HG02759 (cell line): ENCODE results near the gene SHF.

Experiments used
- ATAC-seq: cut with Tn5 transposase; IDR thresholded peaks from one replicate; pipeline ENCODE4 v1.9.1; 2021; ENCODE audit warnings: mild to moderate bottlenecking, moderate library complexity; ENCODE audit not compliant: unreplicated experiment

The SHF gene

DNA sequence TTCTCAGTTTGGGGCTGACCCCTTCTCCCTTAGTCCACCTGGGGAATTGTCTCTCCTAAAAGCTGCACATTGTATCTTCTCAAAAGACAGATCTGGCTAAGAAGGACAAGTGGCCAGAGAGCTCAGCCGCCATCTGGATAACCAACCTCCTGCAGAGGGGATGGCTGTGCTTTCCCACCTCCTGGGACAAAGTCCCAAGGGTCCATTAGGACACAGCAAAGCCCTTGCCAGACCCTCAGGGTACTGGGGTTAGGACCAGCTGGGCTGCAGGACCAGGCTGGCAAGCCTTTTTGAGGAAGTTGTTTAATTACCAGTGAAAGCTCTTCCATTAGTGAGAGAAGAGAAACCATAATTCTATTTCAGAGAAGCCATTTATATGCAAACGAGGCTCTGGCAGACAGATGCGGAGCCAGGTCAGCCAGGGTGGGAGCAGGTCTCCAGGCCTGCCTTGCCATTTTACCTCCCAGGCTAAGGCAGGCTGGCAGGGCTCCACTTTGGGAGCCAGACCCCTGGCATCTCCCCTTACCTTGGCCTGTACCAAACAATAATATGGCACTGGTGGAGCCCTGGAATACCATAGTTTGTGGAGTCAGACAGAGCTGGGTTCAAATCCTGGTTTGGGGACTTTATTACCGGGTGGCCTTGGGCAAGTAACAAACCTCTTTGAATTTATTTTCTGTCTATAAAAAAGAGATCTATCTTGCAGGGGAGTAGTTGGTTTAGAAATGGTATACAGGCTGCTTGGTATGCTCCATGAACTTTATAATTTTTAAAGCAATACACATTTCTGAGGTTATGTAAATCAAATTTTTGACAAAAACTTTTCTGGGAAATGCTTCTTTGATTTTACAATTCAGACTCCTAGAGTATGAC lies 17.9 kb downstream of the SHF start:
- no peak for ATAC-seq

DNA sequence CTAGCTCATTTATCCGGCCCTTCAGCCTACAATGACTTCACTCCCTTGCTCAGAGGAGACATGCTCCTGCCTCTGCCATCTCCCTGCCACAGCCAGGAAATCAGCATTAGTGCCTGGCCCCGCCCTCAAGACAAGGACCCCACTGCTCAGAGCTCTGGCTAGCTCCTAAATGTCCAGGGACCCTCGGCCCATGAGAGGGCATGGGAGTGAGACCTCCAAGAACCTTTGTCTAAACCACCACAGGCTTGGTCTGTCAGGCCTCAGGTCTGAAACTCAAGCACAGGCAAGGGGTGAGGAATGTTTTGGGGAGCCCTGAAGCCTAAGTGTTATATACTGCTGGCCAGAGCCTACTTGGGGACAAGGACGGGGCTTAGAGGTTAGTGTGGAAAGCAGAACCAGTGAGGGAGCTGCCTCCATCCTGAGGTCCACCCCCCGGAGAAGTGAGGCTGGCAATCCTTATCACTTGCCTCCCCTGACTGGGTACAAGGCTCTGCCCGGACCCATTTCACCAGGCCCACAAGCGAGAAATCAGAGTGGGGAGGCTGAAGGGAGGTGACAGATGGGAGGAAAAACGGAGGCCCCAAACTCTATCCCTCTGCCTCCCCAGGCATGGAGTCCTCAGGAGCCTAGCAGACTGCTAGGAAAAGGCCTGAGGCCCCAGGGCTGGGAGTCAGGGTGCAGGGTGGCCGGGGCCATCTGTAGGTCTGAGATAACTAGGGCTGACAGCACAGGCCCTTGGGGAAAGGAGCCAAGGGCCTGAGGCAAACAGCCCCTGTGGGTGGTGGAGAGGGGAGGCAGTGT lies 18.8 kb downstream of the SHF start:
- no peak for ATAC-seq

DNA sequence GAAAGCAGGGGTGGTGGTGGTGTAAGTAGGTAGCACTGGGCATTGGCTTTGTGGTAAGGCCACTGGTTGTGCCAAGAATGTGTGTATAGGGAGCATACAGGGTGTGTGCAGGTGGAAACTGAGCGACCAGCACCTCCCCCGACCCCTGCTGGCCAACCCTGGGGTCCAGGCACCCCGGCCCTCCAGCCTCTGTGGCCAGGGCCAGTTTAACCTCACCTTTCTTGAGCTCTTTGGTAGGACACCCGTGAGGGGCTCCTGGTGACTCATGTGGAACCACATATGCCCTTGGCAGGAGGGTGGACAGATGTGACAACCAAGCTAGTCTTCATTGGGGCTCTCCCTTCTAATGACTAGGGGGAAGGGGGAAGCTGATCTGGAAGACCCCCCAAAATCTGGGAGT lies 19.5 kb downstream of the SHF start:
- no peak for ATAC-seq

DNA sequence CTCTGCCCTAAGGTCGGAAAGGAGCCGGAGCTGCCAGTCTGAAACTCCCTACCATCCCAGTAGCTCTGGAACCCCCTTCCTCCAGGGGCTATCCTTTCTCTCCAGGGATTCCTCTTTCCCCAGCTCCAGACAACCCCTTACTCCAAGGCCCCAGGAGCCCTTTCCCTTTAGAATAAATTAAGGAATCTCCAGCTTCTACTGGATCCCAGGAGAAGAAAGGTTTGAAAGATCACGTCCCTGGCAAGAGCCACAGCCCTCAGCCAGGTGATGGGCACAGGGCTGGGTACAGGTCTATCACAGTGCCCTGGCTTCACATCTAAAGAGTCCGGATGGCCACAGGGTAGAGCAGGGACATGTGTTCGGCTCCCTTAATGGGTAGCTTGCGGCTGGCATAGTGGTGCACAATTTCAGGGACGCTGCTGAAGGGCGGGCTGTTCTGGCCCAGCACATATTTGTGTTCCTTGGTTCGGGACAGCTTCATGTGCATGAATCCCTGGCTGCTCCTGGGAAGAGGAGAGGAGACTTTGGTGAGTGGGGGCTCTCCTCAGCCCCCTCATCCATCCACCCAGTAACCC lies 20.0 kb downstream of the SHF start:
- ATAC-seq = no peak

DNA sequence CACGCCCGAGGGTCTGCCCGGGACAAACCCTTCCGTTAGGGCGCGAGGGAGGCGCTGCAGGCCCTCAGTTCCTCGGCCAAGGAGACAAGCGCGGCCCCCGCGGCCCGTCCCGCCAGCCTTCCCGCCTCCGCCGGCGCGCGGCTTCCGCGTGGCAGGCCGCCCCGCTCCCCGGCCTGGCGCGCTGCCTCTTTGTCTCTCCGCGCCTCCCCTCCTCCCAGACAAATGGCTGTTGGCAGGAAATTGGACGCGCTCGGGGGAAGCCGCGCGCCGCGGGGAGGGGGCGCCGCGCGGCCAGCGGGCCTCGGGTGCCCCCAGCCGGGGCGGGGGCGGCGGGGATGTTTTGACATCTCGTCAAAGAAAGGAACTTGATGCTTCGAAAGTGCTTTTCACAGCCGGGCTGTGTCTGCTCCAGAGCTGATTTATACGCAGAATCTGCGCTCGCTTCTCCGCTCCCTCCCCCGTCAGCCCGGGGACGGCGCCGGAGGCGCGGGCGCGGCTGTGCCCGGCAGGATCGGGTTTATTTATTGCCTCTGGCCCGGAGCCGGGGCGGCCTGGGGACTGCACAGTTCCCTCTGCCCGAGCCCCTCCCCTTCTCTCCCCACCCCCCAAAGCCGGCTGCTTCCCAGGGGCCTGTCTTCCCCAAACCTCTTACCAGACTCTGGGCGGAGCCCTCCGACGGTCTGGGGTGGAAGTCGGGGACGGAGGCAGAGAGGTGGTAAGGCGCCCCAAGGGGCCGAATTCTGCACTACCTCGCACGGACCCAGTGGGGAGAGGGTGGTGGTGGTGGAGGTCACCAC lies 20.7 kb downstream of the SHF start:
- peak; percentile 92 for ATAC-seq

DNA sequence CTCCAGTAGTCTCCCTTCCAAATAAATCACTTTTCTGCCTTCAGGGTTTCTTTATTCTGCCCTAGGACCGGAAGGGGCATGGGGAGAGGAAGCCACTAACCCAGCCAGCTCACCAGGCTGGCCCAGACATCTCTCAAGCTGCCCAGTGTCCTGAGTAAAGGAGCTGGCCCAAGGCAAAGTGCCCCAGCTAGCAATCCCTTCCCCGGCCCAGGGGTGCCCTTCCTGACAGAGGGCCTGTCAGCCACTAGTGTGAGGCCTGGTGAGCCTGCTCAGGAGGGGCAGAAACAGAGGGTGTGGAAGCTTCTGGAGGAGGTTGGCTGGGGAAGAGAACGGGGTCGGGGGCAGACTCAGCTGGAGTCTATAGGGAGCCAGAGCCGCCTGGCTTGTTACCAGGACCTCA lies 22.2 kb downstream of the SHF start:
- ATAC-seq = no peak

DNA sequence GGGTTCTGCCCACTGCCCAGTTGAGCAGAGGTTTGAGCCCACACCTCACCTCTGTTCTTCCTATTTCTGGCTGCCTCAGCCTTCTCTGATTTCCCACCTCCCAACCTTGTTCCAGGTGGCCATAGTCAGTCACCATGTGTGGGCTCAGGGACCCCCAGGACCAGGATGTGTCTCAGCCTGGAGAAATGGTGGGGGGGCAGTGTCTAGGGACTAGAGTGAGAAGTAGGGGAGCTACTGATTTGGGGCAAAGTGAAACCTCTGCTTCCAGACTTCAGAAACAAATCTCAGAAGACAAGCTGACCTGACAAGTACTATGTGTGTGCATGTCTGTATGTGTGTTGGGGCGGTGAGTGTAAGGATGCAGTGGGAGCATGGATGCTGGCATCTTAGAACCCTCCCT lies 22.9 kb downstream of the SHF start:
- ATAC-seq = no peak

DNA sequence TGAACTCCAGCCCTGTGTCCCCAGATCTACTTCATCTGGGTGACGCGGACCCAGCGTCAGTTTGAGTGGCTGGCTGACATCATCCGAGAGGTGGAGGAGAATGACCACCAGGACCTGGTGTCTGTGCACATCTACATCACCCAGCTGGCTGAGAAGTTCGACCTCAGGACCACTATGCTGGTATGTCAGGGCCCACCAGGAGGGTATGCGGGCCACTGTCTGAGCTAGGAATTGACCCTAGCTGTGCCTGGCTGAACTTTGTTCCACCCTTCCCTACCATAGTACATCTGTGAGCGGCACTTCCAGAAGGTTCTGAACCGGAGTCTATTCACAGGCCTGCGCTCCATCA lies 24.3 kb downstream of the SHF start:
- ATAC-seq = no peak

DNA sequence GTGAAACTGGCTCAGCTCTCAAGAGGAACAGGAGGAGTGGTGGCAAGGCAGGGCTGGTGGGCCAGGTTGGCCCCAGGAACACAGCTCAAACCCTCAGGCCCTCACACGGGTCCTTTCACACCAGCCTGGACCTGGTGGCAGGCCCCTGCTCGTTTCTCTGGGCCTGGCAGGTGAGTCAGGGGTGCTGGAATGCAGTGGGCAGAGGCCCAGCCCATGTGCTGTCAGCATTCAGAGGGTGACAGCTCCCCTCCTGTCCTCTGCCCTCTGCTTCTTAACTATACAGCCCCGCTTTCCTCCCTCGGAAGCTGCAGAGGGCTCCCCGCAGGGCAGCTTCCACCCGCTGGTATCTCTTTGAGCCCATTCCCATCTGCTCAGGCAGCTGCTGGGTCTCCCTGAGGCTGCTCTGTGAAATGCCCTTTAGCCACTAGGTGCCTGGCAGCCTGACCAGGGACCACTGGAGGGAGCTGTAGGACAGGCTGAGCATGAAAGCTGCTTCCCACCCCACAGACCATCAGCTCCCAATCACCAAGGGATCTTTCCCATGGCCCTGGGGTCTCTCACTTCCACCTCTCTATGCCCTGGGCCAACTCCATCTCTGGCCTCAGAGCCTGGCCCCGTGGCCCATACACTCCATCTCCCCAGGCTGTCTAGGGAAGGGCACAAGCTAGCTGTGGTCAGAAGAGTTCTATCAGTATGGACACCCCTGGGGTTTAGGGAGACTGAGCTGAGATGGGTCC lies 24.8 kb downstream of the SHF start:
- peak; percentile 44 for ATAC-seq

DNA sequence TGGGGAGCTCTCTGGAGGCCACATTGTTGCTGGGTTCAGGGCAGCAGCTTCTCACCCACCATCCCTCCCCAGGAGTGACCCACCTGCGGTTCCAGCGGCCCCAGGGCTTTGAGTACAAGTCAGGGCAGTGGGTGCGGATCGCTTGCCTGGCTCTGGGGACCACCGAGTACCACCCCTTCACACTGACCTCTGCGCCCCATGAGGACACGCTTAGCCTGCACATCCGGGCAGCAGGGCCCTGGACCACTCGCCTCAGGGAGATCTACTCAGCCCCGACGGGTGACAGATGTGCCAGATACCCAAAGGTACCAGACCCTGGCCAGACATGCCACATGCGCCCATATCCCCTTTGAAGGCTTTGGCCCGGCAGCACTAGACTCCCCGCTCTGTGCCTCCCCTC lies 26.1 kb downstream of the SHF start:
- ATAC-seq = no peak

DNA sequence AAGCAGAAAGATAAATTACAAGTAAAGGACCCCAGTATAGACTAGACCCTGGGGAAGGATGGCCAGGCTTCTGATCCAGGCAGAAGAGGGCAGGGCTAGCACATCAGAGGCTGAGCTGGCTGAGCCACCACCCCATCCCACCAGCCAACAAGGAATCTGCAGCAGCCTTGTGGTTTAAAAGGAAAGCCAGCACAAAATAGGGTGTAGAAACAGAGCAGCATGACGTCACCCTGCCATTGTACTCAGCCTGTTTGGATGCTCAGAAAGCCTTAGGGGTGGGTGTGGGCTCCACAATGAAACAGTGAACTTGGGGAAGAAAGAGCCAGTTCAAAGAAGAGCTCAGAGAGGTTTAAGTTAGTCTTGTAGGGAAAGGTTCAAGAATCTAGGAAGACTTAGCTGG lies 29.8 kb downstream of the SHF start:
- ATAC-seq = no peak

DNA sequence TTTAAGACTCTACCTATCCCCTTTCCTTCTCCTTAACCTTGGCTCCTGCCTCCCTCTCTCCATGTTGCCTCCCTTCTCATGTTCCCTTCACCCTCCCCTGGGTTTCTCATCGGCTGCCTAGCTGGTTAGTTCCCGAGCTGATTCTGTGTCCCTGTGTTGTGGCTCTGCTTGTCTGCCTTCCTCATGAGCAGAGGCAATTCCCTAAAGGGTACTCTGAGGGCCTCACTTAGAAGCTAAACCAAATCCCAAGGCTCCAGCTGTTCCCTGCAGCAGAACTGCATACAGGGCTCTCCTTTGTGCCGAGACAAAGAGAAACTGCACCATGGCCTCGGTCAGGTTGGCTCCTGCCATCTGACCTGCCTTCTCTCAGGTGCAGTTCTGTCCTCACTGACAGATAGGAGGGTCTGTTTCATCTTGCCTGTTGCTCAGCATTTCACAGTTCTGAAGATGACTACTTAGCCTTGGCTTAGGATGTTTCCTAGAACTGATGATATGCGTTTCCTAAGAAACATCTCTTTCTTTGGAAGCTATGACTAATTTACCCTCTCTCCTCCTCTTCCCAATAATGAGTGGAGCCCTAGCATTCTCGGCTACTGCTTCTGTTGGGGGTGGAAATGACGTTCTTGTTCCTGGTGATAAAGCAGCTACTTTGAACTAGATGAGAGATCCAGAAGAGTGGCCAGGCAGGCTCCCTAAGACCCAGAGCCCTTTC lies 30.9 kb downstream of the SHF start:
- no peak for ATAC-seq

DNA sequence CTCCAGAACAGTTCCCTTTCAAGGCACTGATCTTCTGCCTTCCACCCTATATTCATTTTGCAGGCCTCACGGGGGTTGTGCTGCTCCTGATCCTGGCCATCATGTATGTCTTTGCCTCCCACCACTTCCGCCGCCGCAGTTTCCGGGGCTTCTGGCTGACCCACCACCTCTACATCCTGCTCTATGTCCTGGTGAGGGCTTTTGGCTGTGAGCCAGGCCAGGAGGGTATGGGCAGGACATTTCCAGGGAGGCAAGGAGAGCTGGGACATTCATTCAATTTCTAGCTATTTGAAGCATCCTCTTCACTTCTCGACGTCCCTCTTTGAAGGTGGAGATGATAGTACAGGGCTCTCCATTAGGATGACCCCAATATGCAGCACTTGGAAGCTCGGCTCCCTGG lies 32.0 kb downstream of the SHF start:
- no peak for ATAC-seq

DNA sequence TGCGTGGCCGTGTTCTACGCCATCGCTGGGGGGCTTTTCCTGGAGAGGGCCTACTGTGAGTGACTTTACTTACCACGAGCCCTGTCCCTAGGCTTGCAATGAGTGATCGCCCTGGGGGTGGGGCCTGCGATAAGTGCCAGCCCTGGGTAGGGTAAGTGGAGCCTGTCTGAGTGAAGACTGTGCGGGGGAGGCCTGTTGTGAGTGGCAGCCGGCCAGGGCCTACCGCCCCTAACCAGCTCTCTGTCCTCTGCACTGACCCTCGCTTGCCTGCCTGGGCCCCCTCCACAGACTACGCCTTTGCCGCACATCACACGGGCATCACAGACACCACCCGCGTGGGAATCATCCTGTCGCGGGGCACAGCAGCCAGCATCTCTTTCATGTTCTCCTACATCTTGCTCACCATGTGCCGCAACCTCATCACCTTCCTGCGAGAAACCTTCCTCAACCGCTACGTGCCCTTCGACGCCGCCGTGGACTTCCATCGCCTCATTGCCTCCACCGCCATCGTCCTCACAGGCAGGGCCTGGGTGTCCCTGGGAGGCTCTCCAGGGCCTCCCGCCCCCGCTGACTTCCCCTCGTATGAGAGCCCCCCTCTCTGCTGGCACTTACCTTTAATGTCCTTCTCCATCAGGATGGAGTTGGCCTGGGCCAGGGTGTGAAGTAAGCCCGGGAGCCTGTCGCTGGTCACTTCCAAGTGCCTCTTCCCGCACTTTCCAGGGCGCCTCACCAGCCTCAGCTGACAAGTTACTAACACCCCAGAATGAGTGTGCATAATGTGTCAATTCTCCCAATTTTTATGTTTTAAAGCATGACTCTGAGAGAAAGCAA lies 35.6 kb downstream of the SHF start:
- ATAC-seq = no peak

DNA sequence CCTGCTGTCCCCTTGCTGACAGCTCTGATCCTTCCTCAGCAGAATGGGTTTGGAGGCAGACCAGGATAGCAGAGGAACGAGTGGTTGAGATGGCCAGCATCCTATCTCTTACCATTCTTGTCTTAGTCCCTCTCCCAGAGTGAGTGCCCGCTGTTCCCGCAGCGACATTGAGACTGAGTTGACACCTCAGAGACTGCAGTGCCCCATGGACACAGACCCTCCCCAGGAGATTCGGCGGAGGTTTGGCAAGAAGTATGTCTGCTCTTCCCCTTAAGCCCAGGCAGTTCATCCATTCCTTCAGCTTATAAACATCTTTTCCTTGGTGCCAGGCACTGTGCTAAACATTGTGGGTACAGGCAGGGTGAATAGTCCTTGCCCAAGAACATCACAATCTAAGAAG lies 36.8 kb downstream of the SHF start:
- no peak for ATAC-seq

DNA sequence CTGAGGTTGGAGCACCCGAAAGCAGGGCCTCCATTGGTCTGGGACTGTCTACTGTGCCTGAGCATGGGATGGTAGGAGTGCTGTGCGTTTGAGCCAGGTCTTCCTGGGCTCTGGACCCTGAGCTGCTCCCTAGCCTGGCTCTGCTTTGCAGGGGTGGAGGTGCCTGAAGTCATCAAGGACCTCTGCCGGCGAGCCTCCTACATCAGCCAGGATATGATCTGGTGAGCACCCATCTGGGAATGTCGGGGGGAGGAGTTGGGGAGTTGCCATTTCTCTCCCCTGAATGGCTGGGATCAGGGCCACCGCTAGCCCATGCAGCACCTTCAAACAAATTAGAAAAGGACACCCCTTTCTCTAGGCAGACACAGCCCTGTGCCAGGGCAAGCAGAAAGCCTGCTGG lies 37.3 kb downstream of the SHF start:
- ATAC-seq = no peak

DNA sequence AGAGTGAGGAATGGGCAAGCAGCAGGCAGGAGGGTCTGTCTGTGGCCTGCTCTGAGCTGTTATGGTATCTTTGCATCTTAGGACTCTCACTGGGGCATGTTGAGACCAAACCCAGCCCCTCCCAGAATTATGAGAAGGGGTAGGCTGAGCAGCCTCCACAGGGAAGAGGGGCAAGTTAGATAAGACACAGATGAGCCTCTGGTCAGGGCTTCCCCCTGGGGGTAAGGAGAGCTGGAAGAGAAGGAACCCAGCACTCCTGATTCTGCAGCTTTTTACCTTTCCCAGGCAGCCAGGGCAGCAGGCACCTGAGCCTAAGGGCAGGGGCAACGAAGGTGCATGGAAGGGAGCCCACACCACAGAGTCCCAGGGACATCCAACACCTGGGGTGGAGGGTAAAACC lies 38.7 kb downstream of the SHF start:
- ATAC-seq = no peak

DNA sequence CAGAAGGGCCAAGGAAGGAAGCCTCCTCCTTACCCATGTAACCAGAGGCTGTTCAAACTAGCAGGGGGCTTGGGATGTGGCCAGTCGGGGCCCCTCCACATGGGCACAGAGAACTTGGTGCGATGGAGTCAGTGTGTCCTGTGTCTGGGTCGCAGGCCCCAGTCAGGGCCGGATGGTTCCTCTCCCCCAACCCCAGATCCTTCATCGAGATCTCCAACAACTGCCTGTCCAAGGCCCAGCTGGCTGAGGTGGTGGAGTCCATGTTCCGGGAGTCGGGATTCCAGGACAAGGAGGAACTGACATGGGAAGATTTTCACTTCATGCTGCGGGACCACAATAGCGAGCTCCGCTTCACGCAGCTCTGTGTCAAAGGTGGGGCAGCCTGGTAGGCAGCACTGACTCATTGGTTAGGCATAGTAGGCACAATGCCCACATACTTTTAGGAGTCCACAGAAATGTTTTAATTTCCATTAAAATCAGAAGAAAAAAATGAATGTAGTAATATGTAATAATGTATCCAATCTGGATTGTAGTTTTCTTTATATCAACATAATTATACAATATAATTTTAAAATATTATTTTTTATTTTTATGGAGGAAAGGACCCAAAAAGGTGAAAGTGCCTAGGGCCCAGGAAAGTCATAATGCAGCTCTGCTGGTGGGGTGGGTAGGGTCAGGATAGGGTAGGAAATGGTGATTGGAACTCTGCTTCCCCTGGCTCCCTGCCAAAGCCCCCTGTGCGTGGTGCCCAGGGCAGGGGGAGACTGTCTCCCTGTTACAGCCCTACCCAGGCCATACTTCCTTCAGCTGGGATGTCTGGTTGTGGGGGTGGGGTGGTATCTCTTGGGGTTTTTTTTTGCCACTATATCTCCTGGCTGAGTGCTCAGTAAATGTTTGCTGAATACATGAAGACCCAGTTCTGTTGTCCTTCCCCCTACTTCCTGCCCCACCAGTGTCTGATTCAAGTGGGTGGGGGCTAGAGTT lies 39.4 kb downstream of the SHF start:
- ATAC-seq = no peak
